Measurements from ENCODE around the gene SLC12A5. TPM values are rescaled to one million over a fixed set of nuclear protein-coding genes. Genes with fewer than 3 reads are reported as not detected.

Gene SLC12A5
- total RNA-seq, 4 donors from 2014 or later, result 5.2 TPM; not detected in 3

GRCh38 chr20:46006964-46007363, 22.1 kb upstream of the SLC12A5 start:
- H3K4me3 ChIP-seq, result no peak overlapping the region
- 90 to 91% methylated on average over 11 of the region's 11 CpGs for WGBS, 2 donors
- peaks cover 0 to 16% (median 5%) of the 10 kb centered on the region in 4 donors for H3K4me1 ChIP-seq
- H3K9me3 ChIP-seq, result no peaks in the 10 kb centered on the region
- H3K36me3 ChIP-seq, result no peaks in the 10 kb centered on the region
- no peak for DNase-seq (ENCODE audit: low spot score in 2 of 2)
- H3K27me3 ChIP-seq, result peaks cover 0 to 88% of the 10 kb centered on the region in 2 donors
- no peak for TF ChIP-seq POLR2A (IDR thresholded peaks at IDR 0.05)
- TF ChIP-seq EP300 (IDR thresholded peaks at IDR 0.05), result no peak
- no peak for TF ChIP-seq CTCF (IDR thresholded peaks at IDR 0.05)
- no peak overlapping the region for H3K27ac ChIP-seq

DNA sequence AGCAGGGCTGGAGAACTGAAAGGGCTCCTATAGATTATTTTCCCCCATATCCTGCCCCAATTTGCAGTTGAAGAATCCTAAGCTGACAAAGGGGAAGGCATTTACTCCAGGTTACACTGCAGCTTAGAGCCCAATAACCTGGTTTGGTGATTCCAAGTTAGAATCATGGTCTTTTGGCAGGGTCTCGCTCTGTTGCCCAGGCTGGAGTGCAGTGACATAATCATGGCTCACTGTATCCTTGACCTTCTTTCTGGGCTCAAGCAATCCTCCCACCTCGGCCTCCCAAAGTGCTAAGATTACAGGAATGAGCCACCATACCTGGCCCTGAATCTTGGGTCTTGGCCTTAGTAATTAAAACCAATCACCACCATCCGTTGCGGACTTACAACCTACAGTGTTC, 21.3 kb upstream of the SLC12A5 start:
- DNase-seq (ENCODE audit: low spot score in 2 of 2), result no peak
- no peaks in the 10 kb centered on the region for H3K9me3 ChIP-seq
- peaks cover 0 to 92% of the 10 kb centered on the region in 2 donors for H3K27me3 ChIP-seq
- TF ChIP-seq CTCF (IDR thresholded peaks at IDR 0.05), result no peak
- no peak for TF ChIP-seq EP300 (IDR thresholded peaks at IDR 0.05)
- TF ChIP-seq POLR2A (IDR thresholded peaks at IDR 0.05), result no peak
- H3K36me3 ChIP-seq, result no peaks in the 10 kb centered on the region
- H3K27ac ChIP-seq, result no peak overlapping the region
- 72 to 83% methylated on average over 4 of the region's 4 CpGs for WGBS, 2 donors
- peaks cover 0 to 18% (median 5%) of the 10 kb centered on the region in 4 donors for H3K4me1 ChIP-seq
- no peak overlapping the region for H3K4me3 ChIP-seq

- Histone ChIP-seq H3K27ac (no peak overlapping the region), H3K27me3 (peaks cover 0 to 98% of the 10 kb centered on the region in 2 donors), H3K9me3 (no peaks in the 10 kb centered on the region), H3K4me3 (no peak overlapping the region), H3K4me1 (peaks cover 0 to 30% (median 8%) of the 10 kb centered on the region in 4 donors), H3K36me3 (no peaks in the 10 kb centered on the region)
- TF ChIP-seq CTCF (IDR thresholded peaks at IDR 0.05) (no peak), EP300 (IDR thresholded peaks at IDR 0.05) (no peak), POLR2A (IDR thresholded peaks at IDR 0.05) (no peak)
- 32 to 46% methylated on average over 11 to 16 of the region's 20 CpGs for WGBS, 2 donors
- no peak for DNase-seq (ENCODE audit: low spot score in 2 of 2)
Measured at GRCh38 chr20:46009816-46010215, 19.2 kb upstream of the SLC12A5 start.

- TF ChIP-seq CTCF (IDR thresholded peaks at IDR 0.05), result no peak
- TF ChIP-seq EP300 (IDR thresholded peaks at IDR 0.05), result no peak
- TF ChIP-seq POLR2A (IDR thresholded peaks at IDR 0.05), result no peak
- Histone ChIP-seq H3K27me3 (peaks cover 0 to 98% of the 10 kb centered on the region in 2 donors), H3K4me3 (peak overlapping the region in 2 of 4 donors; percentile 9 to 10), H3K36me3 (no peaks in the 10 kb centered on the region), H3K9me3 (no peaks in the 10 kb centered on the region), H3K4me1 (peaks cover 0 to 30% (median 8%) of the 10 kb centered on the region in 4 donors), H3K27ac (no peak overlapping the region)
- 9 to 15% methylated on average over 65 to 70 of the region's 74 CpGs for WGBS, 2 donors
- DNase-seq (ENCODE audit: low spot score in 2 of 2), result no peak
Measured at GRCh38 chr20:46010491-46011391, 18.3 kb upstream of the SLC12A5 start.
